Prostate gland (tissue), 2 donors: ENCODE measurements around the gene TMEM41A. TPM values are rescaled to one million over a fixed set of nuclear protein-coding genes. Genes with fewer than 3 reads are reported as not detected.

Experiments
- DNase-seq: peaks from one replicate; pipeline ENCODE4 v3.0.0-alpha.2; 2019; ENCODE audit warnings: low spot score
- H3K27ac ChIP-seq, 2 donors: fragments of 200-600 bp; sonication (generic); 2 replicates each; pipeline ENCODE4 v1.5.1; 2017 to 2019
- H3K27me3 ChIP-seq: fragments of 200-600 bp; sonication (generic); replicated peaks from 2 replicates; pipeline ENCODE4 v1.5.1; 2019; ENCODE audit not compliant: insufficient read depth
- H3K36me3 ChIP-seq, 2 donors: fragments of 200-600 bp; sonication (generic); 1 replicate in 1 of 2; 2 replicates in 1 of 2; pipeline versions ENCODE4 v1.5.1 to v1.8.1; 2017 to 2019
- H3K4me1 ChIP-seq: fragments of 200-600 bp; sonication (generic); replicated peaks from 2 replicates; pipeline ENCODE4 v1.5.1; 2019
- H3K4me3 ChIP-seq, 2 donors: fragments of 200-600 bp; sonication (generic); 2 replicates each; pipeline ENCODE4 v1.5.1; 2017 to 2019
- H3K9me3 ChIP-seq: fragments of 200-600 bp; sonication (generic); 2 replicates; pipeline ENCODE4 v1.5.1; 2017
- POLR2A ChIP-seq: fragments of 450-650 bp; IDR thresholded peaks from one replicate; pipeline ENCODE4 v1.6.1; 2016; ENCODE audit warnings: antibody characterized with exemption, mild to moderate bottlenecking
- POLR2AphosphoS5 ChIP-seq: sonication (generic); formaldehyde crosslinking; IDR thresholded peaks from one replicate; pipeline ENCODE4 v1.6.1; 2017; ENCODE audit warnings: antibody characterized with exemption
- WGBS: methylation state at CpG from one replicate; pipeline ENCODE4 v1.1.5; 2018; 5-methylcytosine and 5-hydroxymethylcytosine counted together
- intact Hi-C: fragments of 100-400 bp; cut with DNase I; formaldehyde crosslinking; loops from one replicate; pipeline ENCODE4 v1.14.2; 2022
- total RNA-seq, 2 donors: library from RNA; depleted of rRNA; stranded (reverse); fragments of >200 nt; gene quantifications; one replicate each; pipeline ENCODE4 v1.1.0, GENCODE V29; 2016
- TF ChIP-seq, protein P1 (sequence below), 4 experiments: fragments of 200-600 bp in 2 of 4; fragments of 450-650 bp in 2 of 4; sonication (generic) in 2 of 4; IDR thresholded peaks; 1 replicate in 3 of 4; 2 replicates in 1 of 4; pipeline ENCODE4 v1.5.1; 2016 to 2019; ENCODE audit warnings: antibody characterized with exemption in 4 of 4, mild to moderate bottlenecking in 2 of 4, moderate library complexity in 2 of 4

TMEM41A gene
- total RNA-seq, 2 donors from 2014 or later = 16.4 to 24.5 TPM

GRCh38 chr3:185502987-185503386 is 4.2 kb upstream of the TMEM41A start:
- Histone ChIP-seq H3K4me3 (no peak overlapping the region), H3K27me3 (no peaks in the 10 kb centered on the region), H3K36me3 (no peaks in the 10 kb centered on the region), H3K27ac (peak overlapping the region; percentile 83 to 87), H3K4me1 (no peaks in the 10 kb centered on the region), H3K9me3 (no peaks in the 10 kb centered on the region)
- DNase-seq = no peak
- TF ChIP-seq POLR2AphosphoS5 (no peak), POLR2A (no peak)
- TF ChIP-seq, protein P1, sequence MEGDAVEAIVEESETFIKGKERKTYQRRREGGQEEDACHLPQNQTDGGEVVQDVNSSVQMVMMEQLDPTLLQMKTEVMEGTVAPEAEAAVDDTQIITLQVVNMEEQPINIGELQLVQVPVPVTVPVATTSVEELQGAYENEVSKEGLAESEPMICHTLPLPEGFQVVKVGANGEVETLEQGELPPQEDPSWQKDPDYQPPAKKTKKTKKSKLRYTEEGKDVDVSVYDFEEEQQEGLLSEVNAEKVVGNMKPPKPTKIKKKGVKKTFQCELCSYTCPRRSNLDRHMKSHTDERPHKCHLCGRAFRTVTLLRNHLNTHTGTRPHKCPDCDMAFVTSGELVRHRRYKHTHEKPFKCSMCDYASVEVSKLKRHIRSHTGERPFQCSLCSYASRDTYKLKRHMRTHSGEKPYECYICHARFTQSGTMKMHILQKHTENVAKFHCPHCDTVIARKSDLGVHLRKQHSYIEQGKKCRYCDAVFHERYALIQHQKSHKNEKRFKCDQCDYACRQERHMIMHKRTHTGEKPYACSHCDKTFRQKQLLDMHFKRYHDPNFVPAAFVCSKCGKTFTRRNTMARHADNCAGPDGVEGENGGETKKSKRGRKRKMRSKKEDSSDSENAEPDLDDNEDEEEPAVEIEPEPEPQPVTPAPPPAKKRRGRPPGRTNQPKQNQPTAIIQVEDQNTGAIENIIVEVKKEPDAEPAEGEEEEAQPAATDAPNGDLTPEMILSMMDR (IDR thresholded peaks at IDR 0.05) = no peak
- 87% methylated on average over 3 of the region's 3 CpGs for WGBS
- intact Hi-C loops = no loop called here

DNA sequence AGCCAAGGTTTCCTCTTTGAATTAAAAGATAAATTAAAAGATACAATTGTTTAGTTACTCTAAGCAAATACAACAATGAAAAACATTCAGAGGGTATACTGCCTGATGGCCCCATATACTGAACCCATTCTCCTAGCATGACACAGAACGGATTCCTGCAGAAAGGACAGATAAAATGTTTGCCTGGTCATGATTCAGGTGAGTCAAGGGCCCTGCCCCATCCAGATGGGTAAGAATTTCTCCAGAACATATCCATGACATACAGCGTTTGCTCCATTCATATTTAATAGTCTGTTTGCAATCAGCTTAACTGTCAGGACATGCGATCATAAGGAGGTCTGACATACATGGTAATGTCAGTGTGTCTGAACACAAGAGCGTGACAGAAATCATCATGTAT is 8.6 kb downstream of the TMEM41A start:
- Histone ChIP-seq H3K27ac (no peak overlapping the region), H3K4me1 (no peaks in the 10 kb centered on the region), H3K4me3 (no peak overlapping the region), H3K9me3 (no peaks in the 10 kb centered on the region), H3K36me3 (peaks cover 0 to 4% of the 10 kb centered on the region in 2 donors), H3K27me3 (no peaks in the 10 kb centered on the region)
- no peak for DNase-seq
- TF ChIP-seq, protein P1 (IDR thresholded peaks at IDR 0.05) = no peak
- TF ChIP-seq POLR2A (no peak), POLR2AphosphoS5 (no peak)
- intact Hi-C loops = loop anchor here (10.0 kb wide), 1 partner anchor 205 kb away; no protein-coding TSS in a partner anchor
- WGBS = 94% methylated on average over 4 of the region's 4 CpGs

DNA sequence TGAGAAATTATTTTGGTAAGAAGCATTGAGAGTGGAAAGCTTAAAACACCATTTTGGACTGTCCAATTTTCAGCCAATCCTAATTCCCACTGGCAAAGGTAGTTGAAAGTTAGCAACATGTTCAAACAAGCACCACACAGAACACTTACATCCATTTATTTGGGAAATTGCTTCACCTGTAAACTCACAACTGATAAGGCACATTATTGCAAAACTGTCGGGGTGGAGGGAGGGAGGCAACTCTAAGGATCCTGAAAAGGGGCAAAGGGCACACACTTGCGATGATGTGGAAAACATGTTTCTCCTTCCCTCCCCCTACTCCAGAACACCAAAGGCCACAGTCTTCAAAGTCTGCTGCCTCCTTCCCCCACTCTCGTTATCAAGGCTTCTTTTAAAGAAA is 9.4 kb downstream of the TMEM41A start:
- Histone ChIP-seq H3K27ac (no peak overlapping the region), H3K4me3 (no peak overlapping the region), H3K36me3 (peaks cover 0 to 4% of the 10 kb centered on the region in 2 donors), H3K27me3 (no peaks in the 10 kb centered on the region), H3K9me3 (no peaks in the 10 kb centered on the region), H3K4me1 (no peaks in the 10 kb centered on the region)
- no peak for DNase-seq
- TF ChIP-seq, protein P1 (IDR thresholded peaks at IDR 0.05) = no peak
- TF ChIP-seq POLR2A (no peak), POLR2AphosphoS5 (no peak)
- WGBS = 61% methylated on average over 3 of the region's 3 CpGs
- intact Hi-C loops = no loop called here

- H3K27ac ChIP-seq = no peak overlapping the region
- TF ChIP-seq POLR2AphosphoS5 (no peak), POLR2A (no peak)
- TF ChIP-seq, protein P1 (IDR thresholded peaks at IDR 0.05) = no peak
- WGBS = 87% methylated on average over 5 of the region's 5 CpGs
- intact Hi-C loops = no loop called here
- no peaks in the 10 kb centered on the region for H3K27me3 ChIP-seq
- no peak overlapping the region for H3K4me3 ChIP-seq
- H3K9me3 ChIP-seq = no peaks in the 10 kb centered on the region
- no peak for DNase-seq
- H3K36me3 ChIP-seq = no peaks in the 10 kb centered on the region
- no peaks in the 10 kb centered on the region for H3K4me1 ChIP-seq
These were observed 10.4 kb downstream of the TMEM41A start for GRCh38 chr3:185488465-185488864.

- no peak for TF ChIP-seq POLR2AphosphoS5
- TF ChIP-seq, protein P1 (IDR thresholded peaks at IDR 0.05) = no peak
- TF ChIP-seq POLR2A = no peak
- no peaks in the 10 kb centered on the region for H3K27me3 ChIP-seq
- H3K9me3 ChIP-seq = no peaks in the 10 kb centered on the region
- no peak for DNase-seq
- H3K27ac ChIP-seq = no peak overlapping the region
- no peaks in the 10 kb centered on the region for H3K36me3 ChIP-seq
- intact Hi-C loops = no loop called here
- H3K4me3 ChIP-seq = no peak overlapping the region
- H3K4me1 ChIP-seq = no peaks in the 10 kb centered on the region
- 97% methylated on average over 5 of the region's 5 CpGs for WGBS
These were observed 12.4 kb downstream of the TMEM41A start for GRCh38 chr3:185486394-185486793.
